Stomach smooth muscle (tissue), 2 donors: Measurements from ENCODE around the gene ARL2.
"Not testable (repeated sequence)": the region's sequence is repeated elsewhere in the genome, so short reads cannot be mapped to it uniquely, and the experiment has no call there.

Experiments used
- H3K27ac ChIP-seq: one replicate; pipeline ENCODE4 v1.7.0; 2013; ENCODE audit warnings: mild to moderate bottlenecking, low read length, inconsistent platforms
- H3K27me3 ChIP-seq, 2 donors: one replicate each; pipeline ENCODE4 v1.7.0; 2013; ENCODE audit warnings: low read length in 2 of 2; ENCODE audit not compliant: insufficient read depth in 2 of 2, control insufficient read depth in 1 of 2
- H3K36me3 ChIP-seq, 2 donors: one replicate each; pipeline ENCODE4 v1.7.0; 2013; ENCODE audit warnings: low read length in 2 of 2; ENCODE audit not compliant: control insufficient read depth in 2 of 2, insufficient read depth in 2 of 2
- H3K4me1 ChIP-seq: one replicate; pipeline ENCODE4 v1.7.0; 2013; ENCODE audit warnings: low read length; ENCODE audit not compliant: control insufficient read depth, insufficient read depth
- H3K4me3 ChIP-seq, 2 donors: one replicate each; pipeline ENCODE4 v1.7.0; 2013; ENCODE audit warnings: low read length in 2 of 2
- H3K9ac ChIP-seq, 2 donors: one replicate each; pipeline ENCODE4 v1.7.0; 2013; ENCODE audit warnings: low read length in 2 of 2, mild to moderate bottlenecking in 1 of 2
- H3K9me3 ChIP-seq, 2 donors: one replicate each; pipeline ENCODE4 v1.7.0; 2013; ENCODE audit warnings: low read length in 2 of 2; ENCODE audit not compliant: control insufficient read depth in 2 of 2
- donor health status: healthy.
- donor health status: Pancreatic carcinoma.

The ARL2 gene

GRCh38 chr11:65013888-65014725, at the start of gene ARL2:
TSS of gene ARL2 (plus strand) at chr11:65014160. CDS start at chr11:65014208, 48 bp downstream.
- H3K9ac ChIP-seq, result peak within 1 kb of the TSS; percentile 99
- peak within 1 kb of the TSS; percentile 99 for H3K27ac ChIP-seq
- H3K27me3 ChIP-seq, result no peaks in the 10 kb centered on the region

GRCh38 chr11:64967375-64967774, 46.6 kb upstream of the ARL2 start:
- H3K27ac ChIP-seq, result no peak overlapping the region
- no peak overlapping the region for H3K9ac ChIP-seq
- no peaks in the 10 kb centered on the region for H3K9me3 ChIP-seq
- no peaks in the 10 kb centered on the region for H3K27me3 ChIP-seq
- H3K4me3 ChIP-seq, result no peak overlapping the region
- peaks cover 5% of the 10 kb centered on the region for H3K4me1 ChIP-seq
- no peaks in the 10 kb centered on the region for H3K36me3 ChIP-seq

More at GRCh38 chr11:65013888-65014725, at the start of gene ARL2:
- no peaks in the 10 kb centered on the region for H3K9me3 ChIP-seq
- peak within 1 kb of the TSS; percentile 92 to 95 for H3K4me3 ChIP-seq
- H3K36me3 ChIP-seq, result peaks cover 8 to 10% of the 10 kb centered on the region in 2 donors
- peaks cover 15% of the 10 kb centered on the region for H3K4me1 ChIP-seq

GRCh38 chr11:64969209-64969608, 44.8 kb upstream of the ARL2 start:
- H3K27ac ChIP-seq, result no peak overlapping the region
- H3K4me3 ChIP-seq, result no peak overlapping the region
- H3K9me3 ChIP-seq, result no peaks in the 10 kb centered on the region
- no peak overlapping the region for H3K9ac ChIP-seq
- no peaks in the 10 kb centered on the region for H3K36me3 ChIP-seq
- H3K4me1 ChIP-seq, result peaks cover 5% of the 10 kb centered on the region
- peaks cover 0 to 2% of the 10 kb centered on the region in 2 donors for H3K27me3 ChIP-seq

GRCh38 chr11:64970731-64971151, 43.2 kb upstream of the ARL2 start:
- Histone ChIP-seq H3K27me3 (peaks cover 0 to 2% of the 10 kb centered on the region in 2 donors), H3K36me3 (no peaks in the 10 kb centered on the region), H3K4me3 (no peak overlapping the region), H3K9ac (no peak overlapping the region), H3K27ac (no peak overlapping the region), H3K4me1 (peaks cover 5% of the 10 kb centered on the region), H3K9me3 (no peaks in the 10 kb centered on the region)

GRCh38 chr11:64971421-64972233, 42.3 kb upstream of the ARL2 start, which contains the start of gene MAJIN:
TSS of gene MAJIN (minus strand) at chr11:64972108. CDS start at chr11:64959405, 12,703 bp downstream.
- Histone ChIP-seq H3K9me3 (no peaks in the 10 kb centered on the region), H3K9ac (peak within 1 kb of the TSS in 1 of 2 donors; percentile 9), H3K4me3 (peak within 1 kb of the TSS; percentile 47 to 68), H3K27me3 (peaks cover 0 to 2% of the 10 kb centered on the region in 2 donors), H3K4me1 (peaks cover 5% of the 10 kb centered on the region), H3K27ac (no peak within 1 kb of the TSS), H3K36me3 (no peaks in the 10 kb centered on the region)

GRCh38 chr11:64974124-64974523, 39.8 kb upstream of the ARL2 start:
- Histone ChIP-seq H3K36me3 (no peaks in the 10 kb centered on the region), H3K4me1 (peaks cover 5% of the 10 kb centered on the region), H3K27me3 (peaks cover 0 to 5% of the 10 kb centered on the region in 2 donors), H3K9ac (no peak overlapping the region), H3K4me3 (no peak overlapping the region), H3K9me3 (no peaks in the 10 kb centered on the region), H3K27ac (no peak overlapping the region)

- Histone ChIP-seq H3K27ac (no peak overlapping the region), H3K4me3 (no peak overlapping the region), H3K9me3 (no peaks in the 10 kb centered on the region), H3K4me1 (peaks cover 2% of the 10 kb centered on the region), H3K27me3 (peaks cover 0 to 5% of the 10 kb centered on the region in 2 donors), H3K36me3 (no peaks in the 10 kb centered on the region), H3K9ac (no peak overlapping the region)
Measured at GRCh38 chr11:64976651-64977050, 37.3 kb upstream of the ARL2 start.

GRCh38 chr11:64983339-64983738, 30.6 kb upstream of the ARL2 start:
- not testable (repeated sequence) for H3K4me3 ChIP-seq, H3K36me3 ChIP-seq, H3K27me3 ChIP-seq, H3K4me1 ChIP-seq, H3K27ac ChIP-seq, H3K9me3 ChIP-seq, H3K9ac ChIP-seq

- Histone ChIP-seq H3K4me1 (peaks cover 10% of the 10 kb centered on the region), H3K9me3 (no peaks in the 10 kb centered on the region), H3K27ac (no peak overlapping the region), H3K36me3 (no peaks in the 10 kb centered on the region), H3K9ac (no peak overlapping the region), H3K4me3 (no peak overlapping the region), H3K27me3 (no peaks in the 10 kb centered on the region)
Measured at GRCh38 chr11:64987998-64988854, 25.7 kb upstream of the ARL2 start.

GRCh38 chr11:64989416-64989815, 24.5 kb upstream of the ARL2 start:
- no peak overlapping the region for H3K27ac ChIP-seq
- peak overlapping the region in 1 of 2 donors; percentile 57 for H3K4me3 ChIP-seq
- H3K4me1 ChIP-seq, result peaks cover 10% of the 10 kb centered on the region
- H3K9me3 ChIP-seq, result no peaks in the 10 kb centered on the region
- no peaks in the 10 kb centered on the region for H3K27me3 ChIP-seq
- H3K9ac ChIP-seq, result no peak overlapping the region
- no peaks in the 10 kb centered on the region for H3K36me3 ChIP-seq
